Calu3 (cell line): ENCODE measurements around the gene GPX3. TPM values are rescaled to one million over a fixed set of nuclear protein-coding genes. Genes with fewer than 3 reads are reported as not detected.

Experiments
- BruUV-seq: library from RNA; stranded (reverse); fragments of 400-500 nt; replicated peaks from 2 replicates; lab custom pipeline; 2021; lab: Mats Ljungman, UMichigan
- CTCF ChIA-PET: fragments of 300-600 bp; sonication (Branson Sonifier 250); formaldehyde crosslinking; loops from one replicate; lab custom pipeline; 2022; ENCODE audit warnings: antibody characterized with exemption; lab: Charles Lee
- DNase-seq: peaks from one replicate; pipeline ENCODE4 v3.0.0; 2022
- H3K27ac Mint-ChIP-seq: one replicate; pipeline ENCODE4 v1.8.0; 2022; ENCODE audit warnings: mixed read lengths; ENCODE audit not compliant: unreplicated experiment
- H3K27me3 Mint-ChIP-seq: one replicate; pipeline ENCODE4 v1.8.0; 2022; ENCODE audit warnings: mixed read lengths; ENCODE audit not compliant: unreplicated experiment
- H3K36me3 Mint-ChIP-seq: one replicate; pipeline ENCODE4 v1.8.0; 2022; ENCODE audit warnings: mild to moderate bottlenecking, moderate library complexity, mixed read lengths; ENCODE audit not compliant: insufficient read depth, unreplicated experiment
- H3K4me1 Mint-ChIP-seq: one replicate; pipeline ENCODE4 v1.8.0; 2022; ENCODE audit warnings: mild to moderate bottlenecking, low read depth, mixed read lengths; ENCODE audit not compliant: unreplicated experiment
- H3K4me3 Mint-ChIP-seq: one replicate; pipeline ENCODE4 v1.8.0; 2022; ENCODE audit warnings: mild to moderate bottlenecking, low read depth, moderate library complexity, mixed read lengths; ENCODE audit not compliant: unreplicated experiment
- H3K9me3 Mint-ChIP-seq: one replicate; pipeline ENCODE4 v1.8.0; 2022; ENCODE audit warnings: low read depth, mixed read lengths; ENCODE audit not compliant: unreplicated experiment
- intact Hi-C: fragments of 100-400 bp; cut with micrococcal nuclease; formaldehyde crosslinking; loops from one replicate; pipeline ENCODE4 v1.10.0; 2022; ENCODE audit not compliant: unreplicated experiment
- total RNA-seq: library from RNA; stranded (reverse); gene quantifications from 2 replicates; pipeline ENCODE4 v1.2.3, GENCODE V29; 2022
- TF ChIP-seq, protein P1 (sequence below): fragments of 200-600 bp; IDR thresholded peaks from one replicate; pipeline ENCODE4 v1.8.0; 2022; ENCODE audit warnings: antibody characterized with exemption; ENCODE audit not compliant: unreplicated experiment

GPX3 gene
- total RNA-seq, 1 experiment from 2014 or later, result not detected

DNA sequence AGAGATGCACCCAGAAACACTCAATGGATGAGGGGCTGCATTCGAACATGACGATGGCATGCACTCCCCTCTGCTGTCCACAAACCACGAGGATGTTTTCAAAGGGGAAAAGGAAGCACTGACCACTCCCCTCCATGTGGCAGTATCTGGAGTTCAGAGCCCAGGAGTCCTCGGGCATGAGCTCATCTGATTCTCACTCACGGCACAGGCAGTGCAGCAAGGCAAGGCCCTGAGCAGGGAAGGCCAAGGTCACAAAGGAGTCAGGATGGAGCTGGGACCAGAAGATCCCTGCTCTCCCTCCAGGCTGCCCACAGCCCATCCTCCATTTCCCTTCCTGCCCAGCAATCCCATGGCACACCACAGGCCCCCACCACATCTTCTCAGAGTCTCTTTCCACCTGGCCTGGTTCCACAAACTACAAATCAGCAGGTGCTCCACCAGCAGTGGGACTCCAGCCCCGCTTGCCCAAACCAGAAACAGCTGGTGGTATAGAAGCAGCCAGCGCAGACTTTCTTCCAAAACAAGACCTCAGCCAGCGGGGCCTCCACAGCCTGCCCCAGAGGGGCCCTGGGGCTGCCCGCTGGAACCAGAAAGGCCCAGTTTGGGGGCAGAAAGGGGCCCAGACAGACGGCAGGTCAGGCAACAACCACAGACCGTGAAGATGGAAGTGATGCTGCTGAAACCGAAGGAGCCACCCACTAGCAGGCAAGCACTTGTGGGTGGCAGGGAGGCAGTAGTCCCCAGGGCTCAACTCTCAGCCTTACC is 48.2 kb downstream of the GPX3 start:
- H3K36me3 Mint-ChIP-seq, result peaks cover 96% of the 10 kb centered on the region
- H3K27me3 Mint-ChIP-seq, result no peaks in the 10 kb centered on the region
- no peak overlapping the region for H3K27ac Mint-ChIP-seq
- no peak overlapping the region for H3K4me3 Mint-ChIP-seq
- no peaks in the 10 kb centered on the region for H3K9me3 Mint-ChIP-seq
- CTCF ChIA-PET, result interaction anchor here (0.8 kb wide), 1 partner anchor 10 kb away, joined by 3 read pairs; no protein-coding TSS in a partner anchor
- BruUV-seq, result no TSS peak
- intact Hi-C loops, result no loop called here
- TF ChIP-seq, protein P1, sequence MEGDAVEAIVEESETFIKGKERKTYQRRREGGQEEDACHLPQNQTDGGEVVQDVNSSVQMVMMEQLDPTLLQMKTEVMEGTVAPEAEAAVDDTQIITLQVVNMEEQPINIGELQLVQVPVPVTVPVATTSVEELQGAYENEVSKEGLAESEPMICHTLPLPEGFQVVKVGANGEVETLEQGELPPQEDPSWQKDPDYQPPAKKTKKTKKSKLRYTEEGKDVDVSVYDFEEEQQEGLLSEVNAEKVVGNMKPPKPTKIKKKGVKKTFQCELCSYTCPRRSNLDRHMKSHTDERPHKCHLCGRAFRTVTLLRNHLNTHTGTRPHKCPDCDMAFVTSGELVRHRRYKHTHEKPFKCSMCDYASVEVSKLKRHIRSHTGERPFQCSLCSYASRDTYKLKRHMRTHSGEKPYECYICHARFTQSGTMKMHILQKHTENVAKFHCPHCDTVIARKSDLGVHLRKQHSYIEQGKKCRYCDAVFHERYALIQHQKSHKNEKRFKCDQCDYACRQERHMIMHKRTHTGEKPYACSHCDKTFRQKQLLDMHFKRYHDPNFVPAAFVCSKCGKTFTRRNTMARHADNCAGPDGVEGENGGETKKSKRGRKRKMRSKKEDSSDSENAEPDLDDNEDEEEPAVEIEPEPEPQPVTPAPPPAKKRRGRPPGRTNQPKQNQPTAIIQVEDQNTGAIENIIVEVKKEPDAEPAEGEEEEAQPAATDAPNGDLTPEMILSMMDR, result no peak
- H3K4me1 Mint-ChIP-seq, result peaks cover 85% of the 10 kb centered on the region
- DNase-seq, result no peak

DNA sequence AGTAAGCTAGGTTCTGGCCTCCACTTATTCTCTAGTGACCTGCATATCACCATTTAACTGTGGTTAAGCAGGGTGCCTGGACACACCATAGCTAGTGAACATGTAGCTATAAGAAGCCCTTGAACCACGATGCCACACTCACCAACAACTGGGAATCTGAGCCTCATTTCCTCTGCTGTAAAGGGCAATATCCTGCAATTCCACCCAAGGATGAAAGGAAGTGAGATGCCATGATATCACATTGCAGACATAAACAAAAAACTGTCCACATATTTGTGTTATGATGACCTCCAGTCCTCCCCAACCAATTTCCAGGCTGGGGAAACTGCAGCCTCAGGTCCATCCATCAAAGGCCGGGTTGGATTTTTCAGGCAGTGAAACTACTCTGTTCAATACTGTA is 50.1 kb downstream of the GPX3 start:
- TF ChIP-seq, protein P1, result no peak
- BruUV-seq, result no TSS peak
- H3K27ac Mint-ChIP-seq, result no peak overlapping the region

DNA sequence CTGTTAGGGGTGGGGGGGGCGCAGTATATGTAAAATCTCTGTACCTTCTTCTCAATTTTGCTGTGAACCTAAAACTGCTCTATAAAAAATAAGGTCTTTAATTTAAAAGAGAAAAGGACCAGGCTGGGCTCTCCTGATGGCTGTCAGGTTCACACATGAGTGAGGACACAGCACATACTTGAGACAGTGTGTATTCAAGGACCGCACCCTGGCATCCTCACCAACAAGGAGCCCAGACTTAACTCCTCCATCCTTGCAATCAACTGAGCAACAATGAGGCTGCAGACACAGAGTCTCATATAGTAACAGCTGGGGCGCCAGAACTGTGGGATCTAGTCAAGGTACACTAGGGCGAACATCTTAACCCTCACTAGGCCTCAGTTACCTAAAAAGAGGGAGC is 50.6 kb downstream of the GPX3 start:
- no peak for DNase-seq
- Mint-ChIP-seq H3K9me3 (no peaks in the 10 kb centered on the region), H3K4me3 (no peak overlapping the region), H3K27me3 (no peaks in the 10 kb centered on the region), H3K36me3 (peaks cover 93% of the 10 kb centered on the region), H3K4me1 (peaks cover 82% of the 10 kb centered on the region), H3K27ac (peak overlapping the region; percentile 60)
- TF ChIP-seq, protein P1, result no peak
- no TSS peak for BruUV-seq
- intact Hi-C loops, result no loop called here
- CTCF ChIA-PET, result interaction anchor here (1.0 kb wide), 1 partner anchor 44 kb away, joined by 3 read pairs; no protein-coding TSS in a partner anchor

More for the DNA sequence above, 50.1 kb downstream of the GPX3 start:
- DNase-seq, result no peak
- CTCF ChIA-PET, result interaction anchor here (1.0 kb wide), 2 partner anchors 18 to 45 kb away, joined by 3 read pairs; no protein-coding TSS in a partner anchor
- H3K27me3 Mint-ChIP-seq, result no peaks in the 10 kb centered on the region
- intact Hi-C loops, result no loop called here
- peaks cover 93% of the 10 kb centered on the region for H3K36me3 Mint-ChIP-seq
- H3K4me1 Mint-ChIP-seq, result peaks cover 82% of the 10 kb centered on the region
- H3K4me3 Mint-ChIP-seq, result no peak overlapping the region
- no peaks in the 10 kb centered on the region for H3K9me3 Mint-ChIP-seq

DNA sequence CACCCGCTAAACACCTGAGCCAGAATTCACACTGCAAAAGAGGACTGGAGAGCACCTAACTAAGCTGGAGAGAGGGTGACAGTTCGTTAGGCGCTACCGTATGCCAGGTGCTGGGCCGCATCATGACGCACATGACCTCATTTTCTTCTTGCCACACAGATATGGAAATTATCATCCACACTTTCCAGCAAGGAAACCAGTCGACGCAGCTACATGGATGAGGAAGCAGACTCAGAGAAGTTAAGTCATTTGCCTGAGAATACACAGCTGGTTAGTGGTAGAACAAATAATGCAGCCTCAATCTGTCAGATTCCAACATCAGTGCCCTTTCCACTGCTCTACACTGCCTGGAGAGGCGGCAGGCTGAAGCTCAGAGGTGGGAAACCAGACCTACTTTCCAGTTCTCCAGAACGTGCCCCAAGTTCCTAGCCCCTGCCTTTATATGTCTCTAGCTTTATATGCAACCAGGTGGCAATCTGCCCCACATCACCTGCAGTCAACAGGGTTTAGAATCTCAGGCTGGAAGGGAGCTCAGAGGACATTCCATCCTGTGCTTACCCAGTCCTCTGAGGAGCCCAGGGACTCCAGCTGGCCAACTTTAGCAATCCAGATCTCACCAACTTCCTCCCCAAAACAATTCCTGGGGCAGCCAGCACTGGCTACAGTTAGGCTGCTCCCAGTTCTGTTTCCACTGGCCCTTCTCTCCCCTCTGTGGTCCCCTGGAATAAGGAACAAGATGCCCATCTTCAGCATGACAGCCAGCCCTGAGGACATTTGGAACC is 51.6 kb downstream of the GPX3 start:
- H3K27ac Mint-ChIP-seq, result peak overlapping the region; percentile 79
- no TSS peak for BruUV-seq
- DNase-seq, result no peak
- no peaks in the 10 kb centered on the region for H3K9me3 Mint-ChIP-seq
- TF ChIP-seq, protein P1, result no peak
- no peaks in the 10 kb centered on the region for H3K27me3 Mint-ChIP-seq
- peaks cover 91% of the 10 kb centered on the region for H3K4me1 Mint-ChIP-seq
- intact Hi-C loops, result no loop called here
- CTCF ChIA-PET, result interaction anchor here (0.6 to 1.7 kb wide), 3 partner anchors 12 to 21 kb away, joined by 3 to 6 read pairs (median 3); no protein-coding TSS in a partner anchor
- H3K36me3 Mint-ChIP-seq, result peaks cover 95% of the 10 kb centered on the region
- peak overlapping the region; percentile 43 for H3K4me3 Mint-ChIP-seq
